ENCODE measurements around the gene SMARCA1. TPM values are rescaled to one million over a fixed set of nuclear protein-coding genes. Genes with fewer than 3 reads are reported as not detected.

SMARCA1 gene
- total and polyA plus RNA-seq, 2 of the 13 experiments (the other 11 are each of a cell fraction or from before 2014, with no cell fraction given): 97.7 to 145 TPM

- no peaks in the 10 kb centered on the region for H3K9me3 ChIP-seq (ENCODE audit: low read length)
- DNase-seq (ENCODE audit: low spot score) (no peak), ATAC-seq (no peak), FAIRE-seq (no peak)
- WGBS (ENCODE audit: low lambda C conversion rate): 100% methylated on average over 2 of the region's 2 CpGs
- peaks cover 1 to 35% of the 10 kb centered on the region in 2 experiments; a peak in 3 of 5 replicates for H3K36me3 ChIP-seq (replicated peaks in 1 of 2; ENCODE audit: control insufficient read depth in 1 of 2, insufficient read depth in 2 of 2, low read length in 2 of 2)
- H3K27me3 ChIP-seq (ENCODE audit: control insufficient read depth in 1 of 2, insufficient read depth in 2 of 2, low read length in 2 of 2): no peaks in the 10 kb centered on the region
- no peaks in the 10 kb centered on the region for H3K79me2 ChIP-seq (ENCODE audit: insufficient read depth, low read length)
- intact Hi-C loops (cut with micrococcal nuclease; ENCODE audit: unreplicated experiment) (no loop called here), in situ Hi-C loops (cut with HindIII; ENCODE audit: extremely low pct_ligation_motif_present, low pct_unique_long_range_greater_than_20kb) (no loop called here)
- H2AFZ ChIP-seq (ENCODE audit: low read length): no peak overlapping the region
- POLR2A ChIA-PET: no interaction called here
- no TSS peak for BruUV-seq (replicated peaks)
- no peaks in the 10 kb centered on the region for H3K4me1 ChIP-seq (ENCODE audit: insufficient read depth, low read length)
- no peak overlapping the region for H3K4me3 ChIP-seq (replicated peaks in 1 of 3; ENCODE audit: insufficient read depth in 1 of 3, low read depth in 2 of 3, low read length in 3 of 3)
- no peak for TF ChIP-seq POLR2AphosphoS5 (IDR thresholded peaks at IDR 0.05; ENCODE audit: low read depth, low read length)
- TF ChIP-seq REL (CRISPR knock-in tag; conservative IDR thresholded peaks at IDR 0.05): no peak
- no peak for TF ChIP-seq PHF8 (CRISPR knock-in tag; IDR thresholded peaks at IDR 0.05)
- no peak for TF ChIP-seq SUZ12 (IDR thresholded peaks at IDR 0.05; ENCODE audit: low read depth, low read length)
- TF ChIP-seq TCF12 (IDR thresholded peaks at IDR 0.05): no peak
- no peak for TF ChIP-seq TCF12 (CRISPR knock-in tag; IDR thresholded peaks at IDR 0.05)
- TF ChIP-seq ZFY (CRISPR knock-in tag; IDR thresholded peaks at IDR 0.05): no peak
- no peak for TF ChIP-seq ZNF597 (CRISPR knock-in tag; IDR thresholded peaks at IDR 0.05)
- TF ChIP-seq ERF (CRISPR knock-in tag; IDR thresholded peaks at IDR 0.05): no peak
- TF ChIP-seq PRDM15 (CRISPR knock-in tag; IDR thresholded peaks at IDR 0.05): no peak
- no peak for TF ChIP-seq SP1 (IDR thresholded peaks at IDR 0.05)
- no peak for TF ChIP-seq SP1 (CRISPR knock-in tag; IDR thresholded peaks at IDR 0.05)
- H4K20me1 ChIP-seq (ENCODE audit: insufficient read depth, low read length): no peaks in the 10 kb centered on the region
- no peak overlapping the region for H3K4me2 ChIP-seq (ENCODE audit: low read depth, low read length)
- H3K9ac ChIP-seq (ENCODE audit: insufficient read depth, low read depth, low read length): no peak overlapping the region
- no peak overlapping the region for H3K27ac ChIP-seq (ENCODE audit: extremely low read length, insufficient read depth, low read length)
- CTCF ChIA-PET (ENCODE audit: low intra/inter-chr PET ratio, low total read pairs): no interaction called here
Measured at GRCh38 chrX:129572422-129572821, 49.1 kb upstream of the SMARCA1 start.
